Stimulated activated CD8-positive, alpha-beta memory T cell treated with anti-CD3 and anti-CD28 coated beads, Interleukin-7, amount 100 ng/mL, for 1 hour (primary cell): Measurements from ENCODE around the gene AP4M1.

Source experiments
- DNase-seq, 2 donors: peaks; one replicate each; pipeline ENCODE4 v3.0.0-alpha.2; 2020; ENCODE audit warnings: low read depth in 2 of 2

Gene AP4M1

DNA sequence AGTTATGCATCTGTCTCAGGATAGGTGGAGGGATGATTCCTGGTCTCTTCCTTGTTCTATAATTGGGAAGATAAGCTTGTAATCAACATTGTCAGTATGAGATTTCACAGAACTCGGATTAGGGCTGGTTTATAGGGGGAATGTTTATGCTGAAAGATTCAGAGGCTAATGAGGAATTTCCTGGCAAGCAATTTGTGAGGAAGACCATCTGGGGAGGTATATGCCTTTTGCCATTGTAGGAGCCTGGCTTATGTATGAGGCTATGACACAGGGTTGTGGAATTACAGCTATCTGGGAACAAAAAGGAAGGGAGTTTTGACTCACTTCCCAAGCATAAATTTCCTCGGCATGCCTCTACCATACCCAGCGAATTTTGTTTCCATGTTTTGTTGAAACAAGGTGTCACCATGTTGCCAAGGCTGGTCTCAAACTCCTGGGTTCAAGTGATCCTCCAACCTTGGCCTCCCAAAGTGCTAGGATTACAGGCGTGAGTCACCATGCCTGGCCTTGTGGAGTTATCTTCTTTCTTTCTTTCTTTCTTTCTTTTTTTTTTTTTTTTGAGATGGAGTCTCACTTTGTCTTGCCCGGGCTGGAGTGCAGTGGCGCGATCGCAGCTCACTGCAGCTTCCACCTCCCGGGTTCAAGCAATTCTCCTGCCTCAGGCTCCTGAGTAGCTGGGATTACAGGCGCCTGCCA is 14.2 kb upstream of the AP4M1 start:
- DNase-seq, result no peak

DNA sequence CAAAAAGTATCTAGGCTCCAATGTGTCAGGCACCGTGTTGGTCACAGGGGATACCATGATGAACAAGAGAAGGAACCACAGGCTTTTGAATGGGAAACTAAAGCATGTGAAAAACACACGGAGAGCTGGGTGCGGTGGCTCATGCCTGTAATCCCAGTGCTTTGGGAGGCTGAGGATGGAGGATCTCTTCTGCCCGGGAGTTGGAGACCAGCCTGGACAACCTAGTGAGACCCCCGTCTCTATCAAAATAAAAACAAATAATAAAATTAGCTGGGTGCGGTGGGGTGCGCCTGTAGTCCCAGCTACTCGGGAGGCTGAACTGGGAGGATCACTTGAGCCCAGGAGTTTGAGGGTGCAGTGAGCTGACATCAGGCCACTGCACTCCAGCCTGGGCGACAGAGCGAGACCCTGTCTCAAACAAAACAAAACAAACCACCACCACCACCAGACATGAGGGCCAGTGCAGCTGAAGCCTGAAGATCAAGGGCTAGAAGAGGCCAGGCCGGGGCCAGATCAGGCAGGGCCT is 13.3 kb upstream of the AP4M1 start:
- DNase-seq, result no peak

DNA sequence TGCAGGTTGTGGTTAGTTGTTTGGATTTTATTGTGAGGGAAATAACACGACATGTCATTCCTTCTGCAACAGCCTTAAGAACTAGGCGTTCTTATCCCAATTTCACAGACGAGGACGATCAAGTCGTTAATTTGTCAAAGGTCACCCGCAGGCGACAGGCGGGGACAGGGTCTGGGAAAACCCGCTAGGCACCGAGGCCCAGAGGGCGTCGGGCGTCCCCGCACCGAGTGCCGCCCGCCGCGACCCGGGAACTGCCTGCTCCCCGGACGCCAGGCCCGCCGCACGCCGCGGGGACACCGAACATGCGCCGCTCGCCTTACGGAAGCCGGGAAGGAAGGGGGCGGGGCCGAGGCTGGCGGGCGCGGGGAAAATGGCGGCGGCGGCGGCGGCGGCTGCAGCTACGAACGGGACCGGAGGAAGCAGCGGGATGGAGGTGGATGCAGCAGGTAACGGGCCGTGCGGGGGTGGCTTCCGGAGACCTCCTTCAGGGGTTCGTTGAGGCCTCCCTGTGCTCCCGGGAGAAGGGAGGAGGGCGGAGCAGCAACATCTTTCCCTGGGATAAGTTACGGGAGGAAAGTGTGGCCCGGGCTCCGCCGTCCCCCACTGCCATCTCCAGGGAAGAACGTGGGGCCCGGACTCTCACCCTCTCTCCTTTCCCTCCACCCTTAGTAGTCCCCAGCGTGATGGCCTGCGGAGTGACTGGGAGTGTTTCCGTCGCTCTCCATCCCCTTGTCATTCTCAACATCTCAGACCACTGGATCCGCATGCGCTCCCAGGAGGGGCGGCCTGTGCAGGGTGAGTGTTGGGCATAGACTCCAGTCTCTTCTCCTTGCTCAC is 12.6 kb upstream of the AP4M1 start, which contains the start of gene COPS6:
Gene COPS6, plus strand, starts transcription at position 349 of the 837 bp plus-strand sequence. Its CDS starts 22 bp downstream, at position 371.
- DNase-seq, result peak; percentile 75

DNA sequence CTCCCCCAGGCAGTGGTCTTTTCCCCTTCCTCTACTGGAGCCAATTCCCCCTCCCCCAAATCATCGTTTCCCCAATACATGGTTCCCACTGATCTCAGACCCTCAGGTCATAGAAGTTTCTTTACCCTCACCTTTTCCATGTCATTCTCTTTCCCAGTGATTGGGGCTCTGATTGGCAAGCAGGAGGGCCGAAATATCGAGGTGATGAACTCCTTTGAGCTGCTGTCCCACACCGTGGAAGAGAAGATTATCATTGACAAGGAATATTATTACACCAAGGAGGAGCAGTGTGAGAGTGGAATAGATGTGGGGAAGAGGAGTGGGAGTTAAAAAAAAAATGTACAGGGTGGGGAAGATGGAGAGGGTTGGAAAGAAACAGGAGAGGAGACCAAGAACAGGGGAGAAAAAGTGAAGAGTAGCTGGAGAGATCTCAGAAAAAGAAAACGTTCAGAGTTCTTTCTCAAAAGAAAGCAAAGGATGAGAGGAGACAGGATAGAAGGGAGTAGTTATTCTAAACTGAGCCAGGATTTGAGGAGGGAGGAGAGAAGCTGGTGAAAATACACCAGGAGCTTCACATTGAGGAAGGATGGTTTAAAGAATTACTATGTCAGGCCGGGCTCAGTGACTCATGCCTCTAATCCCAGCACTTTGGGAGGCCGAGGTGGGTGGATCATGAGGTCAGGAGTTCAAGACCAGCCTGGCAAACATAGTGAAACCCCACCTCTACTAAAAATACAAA is 11.8 kb upstream of the AP4M1 start:
- no peak for DNase-seq

DNA sequence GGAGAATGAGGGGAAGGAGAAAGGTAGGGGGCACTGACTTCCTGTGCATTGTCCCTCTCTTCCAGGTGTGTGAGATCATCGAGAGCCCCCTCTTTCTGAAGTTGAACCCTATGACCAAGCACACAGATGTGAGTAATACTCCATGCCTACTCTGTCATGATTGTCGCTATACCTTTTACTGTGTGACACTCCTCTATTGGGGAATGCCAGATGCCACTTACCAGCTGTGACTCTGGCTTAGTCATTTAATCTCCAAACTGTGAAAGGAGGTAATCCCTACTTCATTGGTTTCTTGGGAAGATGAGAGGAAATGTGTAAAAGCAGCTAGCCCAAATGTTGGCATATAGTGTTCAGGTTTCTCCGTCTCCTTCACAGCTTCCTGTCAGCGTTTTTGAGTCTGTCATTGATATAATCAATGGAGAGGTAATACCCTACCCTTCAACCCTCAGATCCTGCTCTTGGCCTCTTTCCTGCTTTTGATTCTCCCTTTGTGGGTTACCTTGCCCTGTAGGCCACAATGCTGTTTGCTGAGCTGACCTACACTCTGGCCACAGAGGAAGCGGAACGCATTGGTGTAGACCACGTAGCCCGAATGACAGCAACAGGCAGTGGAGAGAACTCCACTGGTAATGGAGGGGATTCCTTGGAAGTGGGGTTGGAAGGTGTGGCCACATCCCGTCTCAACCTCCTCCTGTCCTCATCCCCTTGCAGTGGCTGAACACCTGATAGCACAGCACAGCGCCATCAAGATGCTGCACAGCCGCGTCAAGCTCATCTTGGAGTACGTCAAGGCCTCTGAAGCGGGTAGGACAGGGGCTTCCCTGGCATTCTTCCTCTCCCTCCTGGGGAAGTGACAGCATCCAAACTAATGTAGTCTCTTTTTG is 10.7 kb upstream of the AP4M1 start:
- DNase-seq, result no peak

DNA sequence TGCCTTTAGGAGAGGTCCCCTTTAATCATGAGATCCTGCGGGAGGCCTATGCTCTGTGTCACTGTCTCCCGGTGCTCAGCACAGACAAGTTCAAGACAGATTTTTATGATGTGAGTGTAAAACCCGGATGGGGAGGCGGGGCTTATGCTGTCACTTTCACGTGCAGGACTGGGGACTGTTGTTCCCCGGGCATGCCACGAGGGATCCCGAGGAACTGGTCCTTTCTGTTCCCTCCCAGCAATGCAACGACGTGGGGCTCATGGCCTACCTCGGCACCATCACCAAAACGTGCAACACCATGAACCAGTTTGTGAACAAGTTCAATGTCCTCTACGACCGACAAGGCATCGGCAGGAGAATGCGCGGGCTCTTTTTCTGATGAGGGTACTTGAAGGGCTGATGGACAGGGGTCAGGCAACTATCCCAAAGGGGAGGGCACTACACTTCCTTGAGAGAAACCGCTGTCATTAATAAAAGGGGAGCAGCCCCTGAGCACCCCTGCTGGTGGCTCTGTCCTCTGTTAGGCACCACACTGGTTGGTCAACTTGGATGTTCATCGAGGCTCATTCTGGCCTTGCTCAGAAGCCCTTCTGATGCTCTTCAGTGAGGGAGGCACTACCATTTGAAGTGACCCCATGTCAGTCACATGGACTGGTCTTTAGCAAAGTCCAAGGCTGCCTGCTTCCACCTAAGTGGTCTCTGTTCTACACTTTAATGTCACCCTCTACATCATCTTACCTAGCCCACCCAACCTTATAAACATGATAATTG is 9.8 kb upstream of the AP4M1 start:
- no peak for DNase-seq

DNA sequence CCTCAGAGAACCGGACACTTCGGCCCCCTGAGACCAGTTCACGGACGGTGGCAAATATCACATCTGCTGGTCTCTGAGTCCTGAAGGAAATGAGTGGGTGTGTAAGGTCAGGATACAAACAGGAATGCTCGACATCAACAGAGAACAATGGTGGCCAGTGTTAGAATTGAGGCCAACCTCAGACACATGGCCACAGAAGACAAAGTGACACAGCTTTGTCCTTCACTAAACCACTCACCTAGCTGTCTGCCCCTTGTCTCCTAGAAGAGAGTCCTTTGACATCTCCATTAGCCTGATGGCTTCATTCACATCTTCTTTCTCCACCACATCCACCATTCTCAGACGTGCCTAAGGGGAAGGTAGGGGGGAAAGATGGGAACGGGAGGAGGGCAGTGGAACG is 8.4 kb upstream of the AP4M1 start:
- DNase-seq, result no peak

DNA sequence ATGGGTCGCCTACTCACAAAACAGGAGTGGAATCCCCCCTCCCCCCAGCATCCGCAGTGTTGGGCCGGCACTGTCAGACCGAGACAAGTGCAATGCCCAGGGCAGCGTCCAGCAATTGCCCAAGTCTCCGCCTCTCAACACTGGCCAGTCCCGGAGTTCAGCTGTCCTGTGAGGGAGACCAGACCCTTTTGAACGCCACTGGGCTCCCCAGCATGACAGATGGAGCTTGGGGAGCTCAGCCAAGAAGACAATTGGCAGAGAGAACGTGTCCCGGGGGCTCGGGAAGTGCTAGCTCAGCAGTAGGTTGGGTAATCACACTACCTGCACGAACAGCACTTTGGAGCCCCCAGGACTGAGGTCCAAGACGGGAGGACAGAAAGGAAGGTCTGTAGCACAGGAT is 7.9 kb upstream of the AP4M1 start:
- DNase-seq, result no peak

DNA sequence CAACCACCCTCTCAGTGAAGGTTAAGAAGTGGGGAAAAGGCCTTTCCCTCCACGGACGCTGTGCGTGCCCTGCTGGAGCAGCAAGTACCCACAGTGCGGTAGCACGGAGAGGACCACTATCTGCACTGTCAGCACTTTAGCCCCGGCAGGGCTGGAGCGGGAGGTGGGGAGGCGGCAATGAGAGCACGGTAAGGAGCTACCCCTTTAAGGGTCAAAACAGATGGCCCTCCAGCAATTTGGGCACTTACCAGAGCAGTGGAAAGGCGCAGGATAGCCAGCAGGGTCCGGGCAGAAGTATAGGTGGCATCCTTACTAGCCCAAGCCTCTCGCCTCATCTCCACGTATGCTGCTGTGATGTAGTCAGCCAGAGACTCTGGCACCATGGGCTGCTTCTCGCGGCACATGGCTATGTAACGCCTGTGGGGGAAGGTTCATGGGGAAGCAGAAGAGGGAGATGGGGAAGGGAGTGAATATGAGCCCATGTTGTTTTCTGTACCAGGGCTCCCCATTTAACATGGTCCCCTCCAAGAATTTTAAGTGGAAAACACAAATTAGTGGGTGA is 7.4 kb upstream of the AP4M1 start:
- DNase-seq, result no peak

DNA sequence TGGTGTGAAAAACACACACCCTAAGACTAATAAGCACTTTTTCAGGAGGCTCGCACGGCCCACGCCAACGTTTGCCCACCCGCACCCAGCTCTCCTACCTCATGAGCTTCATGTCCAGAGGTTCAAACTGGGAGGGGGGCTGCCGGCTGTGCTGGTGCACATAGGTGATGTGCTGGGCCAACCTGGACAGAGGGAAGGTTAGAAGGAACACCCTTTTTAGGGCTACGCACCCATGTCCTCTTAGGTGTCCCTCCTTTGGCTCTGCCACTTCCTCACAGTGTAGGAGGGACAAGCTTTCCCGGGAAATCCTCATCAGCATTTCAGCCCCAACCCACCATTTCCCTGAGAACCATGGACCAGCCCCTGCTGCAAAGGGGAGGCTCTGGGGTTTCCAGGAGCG is 6.2 kb upstream of the AP4M1 start:
- no peak for DNase-seq

DNA sequence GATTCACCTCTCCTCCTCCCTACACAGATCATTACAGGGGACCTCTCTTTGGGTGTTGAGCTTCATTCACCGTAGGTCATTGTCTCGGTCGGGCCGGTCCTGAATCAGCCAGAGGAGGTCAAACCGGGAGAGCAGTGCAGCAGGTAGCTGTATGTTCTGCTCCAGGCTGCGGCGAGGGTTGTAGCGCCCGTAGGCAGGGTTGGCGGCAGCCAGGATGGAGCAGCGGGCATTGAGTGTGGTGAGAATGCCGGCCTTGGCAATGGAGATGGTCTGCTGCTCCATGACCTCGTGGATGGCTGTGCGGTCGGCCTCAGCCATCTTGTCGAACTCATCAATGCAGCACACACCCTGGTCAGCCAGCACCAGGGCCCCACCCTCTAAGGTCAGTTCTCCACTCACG is 5.7 kb upstream of the AP4M1 start:
- DNase-seq, result no peak

DNA sequence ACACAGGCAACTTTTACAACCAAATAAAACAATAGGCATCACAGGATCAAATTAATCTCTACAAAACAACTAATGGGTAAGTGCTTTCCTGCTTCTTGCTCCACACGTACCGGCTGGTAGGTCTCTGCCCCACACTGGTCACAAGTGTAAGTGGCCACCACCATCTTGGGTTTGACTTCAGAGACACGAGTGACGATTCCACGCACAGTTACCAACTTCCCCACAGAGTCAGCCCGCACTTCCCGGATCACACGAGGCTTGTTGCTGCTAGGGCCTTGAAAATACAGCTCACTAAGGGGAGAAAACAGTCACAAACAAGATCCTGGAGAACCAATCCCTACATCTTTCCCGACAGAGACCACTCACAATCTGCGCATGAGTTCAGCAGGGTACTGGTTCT is 2.5 kb upstream of the AP4M1 start:
- DNase-seq, result no peak

DNA sequence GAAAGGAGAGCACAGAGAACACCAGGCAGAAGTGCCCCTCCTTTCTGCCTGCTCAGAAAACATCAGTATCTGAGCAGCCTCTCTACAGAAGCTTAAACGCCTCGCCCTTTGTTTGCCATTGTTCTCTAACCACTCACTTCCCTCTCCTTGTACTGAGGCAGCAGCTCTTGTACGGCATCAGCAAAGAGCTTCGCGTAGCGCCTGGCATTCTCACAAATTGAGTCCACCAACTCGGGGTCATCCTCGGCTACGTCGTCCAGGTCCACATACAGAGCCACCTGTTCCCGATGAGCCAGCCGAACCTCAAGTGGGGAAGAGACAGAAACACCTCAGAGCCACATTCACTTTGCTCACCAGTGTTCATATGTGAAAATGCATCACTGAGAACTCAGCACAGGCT is 2.0 kb upstream of the AP4M1 start:
- DNase-seq, result no peak

DNA sequence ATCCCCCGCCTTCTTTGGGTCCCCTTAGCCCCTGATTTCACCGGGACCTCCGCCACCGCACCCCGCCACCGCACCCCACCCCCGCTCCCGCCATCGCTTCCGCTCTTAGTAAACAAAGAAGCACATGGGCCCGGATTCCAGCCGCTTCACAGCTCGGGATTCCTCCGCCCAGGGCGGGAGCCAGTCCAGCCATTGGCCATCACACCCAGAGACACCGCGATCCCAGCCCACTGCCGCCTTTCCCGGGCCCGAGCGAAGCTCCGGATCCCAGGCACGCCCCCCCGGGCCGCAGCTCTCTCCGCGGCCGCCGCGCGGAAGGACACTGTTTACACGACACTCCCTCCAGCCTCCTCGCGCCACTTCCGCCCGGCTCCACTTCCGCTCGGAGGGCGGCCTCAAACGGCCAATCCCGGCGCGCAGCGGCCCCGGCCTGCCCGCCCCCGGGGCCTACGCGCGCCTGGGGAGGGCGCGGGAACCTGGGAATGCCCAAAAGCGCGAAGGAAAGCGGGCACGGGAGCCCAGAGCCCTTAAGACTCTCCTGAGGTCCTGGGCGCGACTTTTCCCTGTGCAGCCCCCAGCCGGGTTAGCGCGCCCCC is 925 bp upstream of the AP4M1 start:
- peak; percentile 63 to 64 for DNase-seq

DNA sequence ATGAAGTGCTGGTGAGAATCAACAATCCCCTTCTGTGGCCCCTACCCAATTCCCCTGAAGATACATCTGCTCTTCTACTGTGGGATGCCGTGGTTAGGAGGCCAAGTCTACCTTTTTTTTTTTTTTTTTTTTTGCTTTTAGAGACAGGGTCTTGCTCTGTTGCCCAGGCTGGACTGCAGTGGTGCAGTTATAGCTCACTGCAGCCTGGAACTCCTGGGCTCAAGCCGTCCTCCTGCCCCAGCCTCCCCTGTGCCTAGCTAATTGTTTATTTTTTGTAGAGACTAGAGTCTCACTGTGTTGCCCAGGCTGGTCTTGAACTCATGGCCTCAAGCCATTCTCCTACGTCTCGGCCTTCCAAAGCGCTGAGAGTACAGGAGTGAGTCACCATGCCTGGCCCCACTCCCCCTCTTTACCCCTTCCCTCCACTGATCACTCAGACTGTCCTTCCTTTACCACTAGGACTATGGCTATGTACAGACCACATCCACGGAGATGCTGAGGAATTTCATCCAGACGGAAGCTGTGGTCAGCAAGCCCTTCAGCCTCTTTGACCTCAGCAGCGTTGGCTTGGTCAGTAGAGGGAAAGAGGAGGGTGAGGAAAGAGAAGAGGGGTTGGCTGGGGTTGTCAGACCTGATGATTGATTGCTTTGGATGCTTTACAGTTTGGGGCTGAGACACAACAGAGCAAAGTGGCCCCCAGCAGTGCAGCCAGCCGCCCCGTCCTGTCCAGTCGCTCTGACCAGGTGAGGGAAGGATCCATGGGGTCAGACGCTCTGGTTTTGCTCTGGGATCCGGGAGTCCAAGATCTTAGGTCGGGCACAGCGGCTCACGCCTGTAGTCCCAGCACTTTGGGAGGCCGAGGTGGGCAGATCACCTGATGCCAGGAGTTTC is 1.8 kb downstream of the AP4M1 start:
- no peak for DNase-seq

DNA sequence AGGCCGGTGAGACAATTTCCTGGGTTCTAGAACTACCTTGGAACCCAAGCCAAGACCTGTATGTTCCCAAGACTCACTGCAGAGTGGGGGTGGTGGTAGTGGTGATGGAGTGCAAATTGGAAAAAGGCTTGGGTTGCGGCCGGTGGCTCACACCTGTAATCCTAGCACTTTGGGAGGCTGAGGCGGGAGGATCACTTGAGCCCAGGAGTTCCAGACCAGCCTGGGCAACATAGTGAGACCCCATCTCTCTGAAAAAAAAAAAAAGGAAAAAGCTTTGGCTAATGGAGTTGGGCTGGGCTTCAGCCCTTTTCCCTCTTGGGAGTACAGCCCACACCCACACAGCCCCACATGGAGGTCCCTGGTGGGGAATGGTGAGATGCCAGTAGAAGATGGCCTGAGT is 4.1 kb downstream of the AP4M1 start:
- no peak for DNase-seq

DNA sequence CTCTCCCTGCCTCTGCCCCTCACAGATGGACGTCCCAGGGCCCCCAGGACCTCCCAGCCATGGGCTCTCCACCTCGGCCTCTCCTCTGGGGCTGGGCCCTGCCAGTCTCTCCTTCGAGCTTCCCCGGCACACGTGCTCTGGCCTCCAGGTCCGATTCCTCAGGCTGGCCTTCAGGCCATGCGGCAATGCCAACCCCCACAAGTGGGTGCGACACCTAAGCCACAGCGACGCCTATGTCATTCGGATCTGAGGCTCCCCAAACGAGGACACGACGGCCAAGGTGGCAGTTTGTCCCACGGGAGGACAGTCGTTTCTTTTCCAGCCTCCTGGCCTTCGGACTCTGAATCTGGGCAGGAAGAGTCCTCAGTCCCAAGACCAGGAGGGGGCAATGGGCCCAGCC is 5.2 kb downstream of the AP4M1 start:
- no peak for DNase-seq

DNA sequence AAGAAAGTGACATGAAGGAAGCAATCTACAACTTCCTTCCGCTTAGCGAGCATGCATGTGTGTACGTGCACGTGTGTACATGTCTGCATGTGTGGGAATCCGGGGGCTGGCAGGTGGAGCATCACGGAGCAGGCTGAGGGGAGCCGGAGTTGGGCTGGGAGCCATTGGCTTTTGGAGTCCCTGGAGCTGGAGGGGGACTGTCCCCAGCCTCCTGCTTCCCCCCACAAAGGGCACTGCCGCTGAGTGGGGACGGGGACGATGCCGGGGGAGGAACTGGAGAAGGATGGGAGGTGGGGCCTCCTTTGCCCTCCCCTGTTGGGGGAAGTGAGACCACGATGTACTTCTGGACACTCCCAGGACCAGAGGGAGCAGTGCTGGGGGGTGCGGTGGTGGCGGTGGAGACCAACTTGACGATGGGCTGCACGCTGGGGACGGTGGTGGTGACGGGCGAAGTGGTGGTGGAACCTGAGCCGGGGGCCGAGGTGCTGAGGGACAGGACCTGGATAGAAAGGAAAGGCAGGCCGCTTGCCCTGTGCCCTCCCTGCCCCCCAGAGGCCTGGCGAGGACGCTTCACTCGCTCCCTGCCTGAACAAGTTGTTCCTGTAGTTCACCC is 5.8 kb downstream of the AP4M1 start:
- DNase-seq, result no peak
